GM23338 (cell line): ENCODE data around the gene RFK. TPM values are rescaled to one million over a fixed set of nuclear protein-coding genes. Genes with fewer than 3 reads are reported as not detected.

Source experiments
- ATAC-seq: fragments of 200-7000 bp; cut with Tn5 transposase; 3 replicates; pipeline ENCODE4 v1.9.1; 2020
- DNase-seq: peaks from one replicate; pipeline ENCODE4 v3.0.0-alpha.2; 2015; ENCODE audit warnings: low spot score
- H2AFZ ChIP-seq: fragments of 200-600 bp; sonication (generic); 2 replicates; pipeline ENCODE4 v1.8.0; 2016; ENCODE audit warnings: antibody characterized with exemption, mild to moderate bottlenecking, moderate library complexity
- H3F3A ChIP-seq: fragments of 200-600 bp; sonication (generic); replicated peaks from 2 replicates; pipeline ENCODE4 v1.8.0; 2017; ENCODE audit warnings: antibody characterized with exemption, mixed run types, low read depth
- H3K27ac ChIP-seq: fragments of 200-600 bp; sonication (generic); 2 replicates; pipeline ENCODE4 v1.6.1; 2016; ENCODE audit warnings: low read depth
- H3K27me3 ChIP-seq: fragments of 200-600 bp; sonication (generic); 2 replicates; pipeline ENCODE4 v1.8.0; 2016; ENCODE audit warnings: mild to moderate bottlenecking, mixed run types, moderate library complexity; ENCODE audit not compliant: insufficient read depth
- H3K36me3 ChIP-seq: fragments of 200-600 bp; sonication (generic); 2 replicates; pipeline ENCODE4 v1.8.0; 2016; ENCODE audit warnings: mild to moderate bottlenecking; ENCODE audit not compliant: insufficient read depth
- H3K4me1 ChIP-seq: fragments of 200-600 bp; sonication (generic); 2 replicates; pipeline ENCODE4 v1.8.0; 2016; ENCODE audit warnings: mild to moderate bottlenecking, moderate library complexity; ENCODE audit not compliant: insufficient read depth
- H3K4me2 ChIP-seq: fragments of 200-600 bp; sonication (generic); 2 replicates; pipeline ENCODE4 v1.7.1; 2017; ENCODE audit warnings: mixed run types
- H3K4me3 ChIP-seq: fragments of 200-600 bp; sonication (generic); 2 replicates; pipeline ENCODE4 v1.6.1; 2016; ENCODE audit warnings: mixed run types
- H3K79me2 ChIP-seq: fragments of 200-600 bp; sonication (generic); replicated peaks from 2 replicates; pipeline ENCODE4 v1.8.0; 2017; ENCODE audit warnings: mild to moderate bottlenecking; ENCODE audit not compliant: insufficient read depth
- H3K9me2 ChIP-seq: fragments of 200-600 bp; sonication (generic); 2 replicates; pipeline ENCODE4 v1.8.0; 2017; ENCODE audit not compliant: insufficient read depth
- H4K20me1 ChIP-seq: fragments of 200-600 bp; sonication (generic); replicated peaks from 2 replicates; pipeline ENCODE4 v1.8.0; 2017; ENCODE audit warnings: mild to moderate bottlenecking; ENCODE audit not compliant: insufficient read depth
- H3K27ac Mint-ChIP-seq: 2 replicates; pipeline ENCODE4 v1.8.0; 2020; ENCODE audit warnings: inconsistent platforms, mild to moderate bottlenecking, moderate library complexity, mixed read lengths
- H3K27me3 Mint-ChIP-seq: 3 replicates; pipeline ENCODE4 v1.8.0; 2022; ENCODE audit warnings: low read depth, mild to moderate bottlenecking, moderate library complexity, mixed read lengths, inconsistent platforms; ENCODE audit not compliant: insufficient read depth, poor library complexity
- H3K36me3 Mint-ChIP-seq: 3 replicates; pipeline ENCODE4 v1.8.0; 2021; ENCODE audit warnings: low read depth, mild to moderate bottlenecking, inconsistent platforms, moderate library complexity, mixed read lengths
- H3K4me1 Mint-ChIP-seq: 3 replicates; pipeline ENCODE4 v1.8.0; 2020; ENCODE audit warnings: mild to moderate bottlenecking, inconsistent platforms, mixed read lengths
- H3K4me3 Mint-ChIP-seq: 3 replicates; pipeline ENCODE4 v1.8.0; 2021; ENCODE audit warnings: moderate library complexity, mild to moderate bottlenecking, inconsistent platforms, mixed read lengths
- H3K9me3 Mint-ChIP-seq: 3 replicates; pipeline ENCODE4 v1.8.0; 2020; ENCODE audit warnings: moderate library complexity, mild to moderate bottlenecking, inconsistent platforms, mixed read lengths
- ETS1 ChIP-seq: IDR thresholded peaks from 2 replicates; pipeline ENCODE4 v1.6.1; 2016; ENCODE audit warnings: antibody characterized with exemption
- EZH2 ChIP-seq: fragments of 200-600 bp; sonication (generic); IDR thresholded peaks from one replicate; pipeline ENCODE4 v1.8.0; 2017; ENCODE audit warnings: antibody characterized with exemption, mild to moderate bottlenecking, low read depth; ENCODE audit not compliant: unreplicated experiment
- EZH2phosphoT487 ChIP-seq: fragments of 200-600 bp; sonication (generic); IDR thresholded peaks from one replicate; pipeline ENCODE4 v1.8.1; 2018; ENCODE audit warnings: antibody characterized with exemption; ENCODE audit not compliant: unreplicated experiment
- JUNB ChIP-seq: IDR thresholded peaks from one replicate; pipeline ENCODE4 v1.6.1; 2016; ENCODE audit warnings: antibody characterized with exemption; ENCODE audit not compliant: unreplicated experiment
- NANOG ChIP-seq: IDR thresholded peaks from 2 replicates; pipeline ENCODE4 v1.6.1; 2016; ENCODE audit warnings: antibody characterized with exemption, borderline replicate concordance
- REST ChIP-seq: IDR thresholded peaks from one replicate; pipeline ENCODE4 v1.6.1; 2018; ENCODE audit warnings: antibody characterized with exemption; ENCODE audit not compliant: unreplicated experiment
- STAT1 ChIP-seq: IDR thresholded peaks from one replicate; pipeline ENCODE4 v1.6.1; 2016; ENCODE audit warnings: antibody characterized with exemption; ENCODE audit not compliant: unreplicated experiment
- ZNF114 ChIP-seq: fragments of 250-450 bp; sonication (Bioruptor Pico); IDR thresholded peaks from 2 replicates; pipeline ENCODE4 v1.5.0; 2020; ENCODE audit warnings: mild to moderate bottlenecking, moderate library complexity
- ZNF462 ChIP-seq: fragments of 250-450 bp; sonication (Bioruptor Pico); IDR thresholded peaks from 2 replicates; pipeline ENCODE4 v1.5.0; 2020; ENCODE audit warnings: mild to moderate bottlenecking, moderate library complexity
- polyA plus RNA-seq: library from polyadenylated mRNA; unstranded; fragments of >200 nt; fragmentation: Nextera tagmentation; extraction: Ambion mirVana; gene quantifications from 2 replicates; pipeline ENCODE4 v1.2.1, GENCODE V29; 2016
- total RNA-seq: library from RNA; depleted of rRNA; stranded (reverse); fragments of >200 nt; shearing (Covaris generic); gene quantifications from 2 replicates; pipeline ENCODE4 v1.2.3, GENCODE V29; 2014

The RFK gene
- total and polyA plus RNA-seq, 2 experiments from 2014 or later: 15.2 to 15.4 TPM

DNA sequence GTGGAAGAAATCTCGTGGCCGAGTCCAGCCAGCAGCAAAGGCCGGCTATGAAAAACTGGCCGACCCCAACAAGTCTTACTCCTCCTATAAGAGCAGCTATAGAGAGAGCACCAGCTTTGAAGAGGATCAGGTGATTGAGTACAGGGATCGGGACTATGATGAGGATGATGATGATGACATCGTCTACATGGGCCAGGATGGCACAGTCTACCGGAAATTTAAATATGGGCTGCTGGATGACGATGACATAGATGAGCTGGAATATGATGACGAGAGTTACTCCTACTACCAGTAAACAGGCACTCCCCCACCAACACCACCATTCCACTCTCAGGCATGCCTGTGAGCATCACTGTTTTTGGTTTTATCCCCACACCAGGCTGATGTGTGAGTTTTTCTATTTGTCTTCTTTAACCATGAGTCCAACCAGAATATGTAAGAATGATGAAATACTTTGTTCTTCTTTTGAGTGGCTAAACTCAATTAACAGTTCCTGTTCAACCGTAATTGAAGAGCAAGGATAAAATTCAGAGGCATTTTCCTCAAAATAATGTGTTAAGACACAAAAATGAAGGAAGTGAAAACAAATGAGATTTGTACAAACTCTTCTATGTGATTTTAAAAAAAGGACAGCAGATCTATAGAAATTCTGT, 35.5 kb downstream of the RFK start:
- Mint-ChIP-seq H3K27ac (no peak overlapping the region), H3K27me3 (peaks cover 3% of the 10 kb centered on the region), H3K4me1 (no peaks in the 10 kb centered on the region; the same call in 2 of the 3 replicates), H3K4me3 (no peak overlapping the region), H3K36me3 (no peaks in the 10 kb centered on the region), H3K9me3 (0 out of 3 replicates have a peak, but pooled peaks cover 2% of the 10 kb centered on the region)
- Histone ChIP-seq H3K36me3 (no peaks in the 10 kb centered on the region), H3F3A (no peaks in the 10 kb centered on the region), H3K9me2 (no peaks in the 10 kb centered on the region), H3K4me2 (no peak overlapping the region), H3K4me1 (no peaks in the 10 kb centered on the region), H3K27me3 (no peaks in the 10 kb centered on the region), H3K4me3 (no peak overlapping the region), H3K27ac (no peak overlapping the region), H4K20me1 (no peaks in the 10 kb centered on the region), H2AFZ (no peak overlapping the region), H3K79me2 (no peaks in the 10 kb centered on the region)
- DNase-seq (no peak), ATAC-seq (no peak)
- TF ChIP-seq STAT1 (no peak), EZH2phosphoT487 (no peak), JUNB (no peak), ZNF462 (CRISPR knock-in tag) (no peak), ZNF114 (CRISPR knock-in tag) (no peak), REST (no peak), NANOG (no peak), ETS1 (no peak), EZH2 (no peak)
